GM12878 (cell line): Measurements from ENCODE around the gene TRAF3IP1. TPM values are rescaled to one million over a fixed set of nuclear protein-coding genes. Genes with fewer than 3 reads are reported as not detected.

ENCODE experiments used
- ATAC-seq: fragments of 200-7000 bp; cut with Tn5 transposase; 3 replicates; pipeline ENCODE4 v1.9.1; 2020; ENCODE audit warnings: mild to moderate bottlenecking, moderate library complexity
- BruUV-seq: library from RNA; stranded (reverse); fragments of 400-500 nt; replicated peaks from 2 replicates; lab custom pipeline; 2021; lab: Mats Ljungman, UMichigan
- CTCF ChIA-PET: fragments of 300-600 bp; sonication (Branson Sonifier 250); formaldehyde crosslinking; extraction: SDS; loops from one replicate; lab custom pipeline; 2021; ENCODE audit warnings: inconsistent platforms; lab: Yijun Ruan, JAX
- POLR2A ChIA-PET: fragments of 350-600 bp; formaldehyde crosslinking; extraction: SDS; loops from one replicate; lab custom pipeline; 2021; ENCODE audit warnings: inconsistent platforms; lab: Charles Lee
- RAD21 ChIA-PET: fragments of 300-600 bp; sonication (Branson Sonifier 250); formaldehyde crosslinking; loops from one replicate; lab custom pipeline; 2023; ENCODE audit warnings: antibody characterized with exemption; ENCODE audit not compliant: unreplicated experiment; lab: Charles Lee
- SMC1A ChIA-PET: fragments of 300-600 bp; sonication (Branson Sonifier 250); formaldehyde crosslinking; loops from one replicate; lab custom pipeline; 2023; ENCODE audit not compliant: unreplicated experiment, uncharacterized antibody; lab: Charles Lee
- DNase-seq: peaks from one replicate; pipeline ENCODE4 v3.0.0-alpha.2; 2011; ENCODE audit warnings: low read depth, low spot score
- FAIRE-seq: peaks from 3 replicates; lab custom pipeline; 2011; peaks lifted over from hg19 to GRCh38; lab: Jason Lieb, UNC
- H2AFZ ChIP-seq: 2 replicates; pipeline ENCODE4 v1.6.0; 2011; ENCODE audit warnings: low read depth, low read length, control low read depth; ENCODE audit not compliant: control insufficient read depth
- H3K27ac ChIP-seq: 2 replicates; pipeline ENCODE4 v1.5.1; 2011; ENCODE audit warnings: control low read depth; ENCODE audit not compliant: control insufficient read depth, insufficient read depth
- H3K27me3 ChIP-seq, 2 experiments: replicated peaks in 1 of 2; 2 replicates each; pipeline versions ENCODE4 v1.6.0 to v1.6.1; 2011; ENCODE audit warnings: low read length in 1 of 2; ENCODE audit not compliant: control insufficient read depth in 2 of 2, insufficient read depth in 2 of 2
- H3K36me3 ChIP-seq, 2 experiments: 2 replicates each; pipeline ENCODE4 v1.5.1; 2011; ENCODE audit warnings: low read length in 1 of 2; ENCODE audit not compliant: control insufficient read depth in 2 of 2, insufficient read depth in 2 of 2
- H3K4me1 ChIP-seq: 2 replicates; pipeline ENCODE4 v1.6.1; 2011; ENCODE audit warnings: mild to moderate bottlenecking, low read length, moderate library complexity, mixed read lengths; ENCODE audit not compliant: control insufficient read depth, insufficient read depth
- H3K4me2 ChIP-seq: 2 replicates; pipeline ENCODE4 v1.6.0; 2011; ENCODE audit warnings: control low read depth; ENCODE audit not compliant: control insufficient read depth, insufficient read depth
- H3K4me3 ChIP-seq: fragments of 200-600 bp; sonication (generic); 2 replicates; pipeline ENCODE4 v1.5.1; 2016
- H3K79me2 ChIP-seq: 2 replicates; pipeline ENCODE4 v1.6.0; 2011; ENCODE audit warnings: low read length; ENCODE audit not compliant: control insufficient read depth, insufficient read depth
- H3K9ac ChIP-seq: 2 replicates; pipeline ENCODE4 v1.8.0; 2011; ENCODE audit warnings: low read length, control low read depth, mixed read lengths; ENCODE audit not compliant: control insufficient read depth, insufficient read depth
- H3K9me3 ChIP-seq: replicated peaks from 3 replicates; pipeline ENCODE4 v1.5.1; 2011; ENCODE audit warnings: mild to moderate bottlenecking, low read length; ENCODE audit not compliant: control insufficient read depth, insufficient read depth
- H4K20me1 ChIP-seq: 2 replicates; pipeline ENCODE4 v1.6.0; 2011; ENCODE audit not compliant: control insufficient read depth, insufficient read depth
- BRCA1 ChIP-seq: IDR thresholded peaks from 2 replicates; pipeline ENCODE4 v1.6.1; 2011; ENCODE audit warnings: low read depth, low read length, improper control_type of control experiment
- CBX3 ChIP-seq: fragments of 200-600 bp; sonication (generic); IDR thresholded peaks from 2 replicates; pipeline ENCODE4 v1.6.1; 2016; ENCODE audit warnings: low read depth, borderline replicate concordance
- NFXL1 ChIP-seq: fragments of 450-650 bp; IDR thresholded peaks from 2 replicates; pipeline ENCODE4 v1.6.1; 2017; ENCODE audit warnings: antibody characterized with exemption, mild to moderate bottlenecking, borderline replicate concordance
- NFYB ChIP-seq: IDR thresholded peaks from 2 replicates; pipeline ENCODE4 v1.6.1; 2011; ENCODE audit warnings: low read depth, mild to moderate bottlenecking, low read length, improper control_type of control experiment, moderate library complexity; ENCODE audit not compliant: insufficient read depth
- POLR2AphosphoS5 ChIP-seq: IDR thresholded peaks from 2 replicates; pipeline ENCODE4 v1.6.1; 2011; ENCODE audit warnings: mild to moderate bottlenecking, low read length, inconsistent platforms
- ZSCAN29 ChIP-seq: fragments of 450-650 bp; IDR thresholded peaks from 2 replicates; pipeline ENCODE4 v1.6.1; 2017; ENCODE audit warnings: mild to moderate bottlenecking, moderate library complexity
- WGBS: methylation state at CpG from one replicate; pipeline ENCODE4 v1.1.6; 2016; ENCODE audit warnings: low lambda C conversion rate; ENCODE audit not compliant: insufficient replicate concordance, insufficient coverage; ENCODE audit errors: missing lambda C conversion rate; 5-methylcytosine and 5-hydroxymethylcytosine counted together
- in situ Hi-C: fragments of 300-500 bp; cut with MboI; formaldehyde crosslinking; loops from 9 replicates; pipeline ENCODE4 v1.14.3; 2018; ENCODE audit warnings: mixed read lengths
- intact Hi-C: fragments of 100-400 bp; cut with micrococcal nuclease; formaldehyde crosslinking; loops from one replicate; pipeline ENCODE4 v1.14.2; 2022; ENCODE audit not compliant: unreplicated experiment
- polyA plus RNA-seq, 11 experiments: library from polyadenylated mRNA; depleted of rRNA in 4 of 11; unstranded in 6 of 11; stranded (reverse) in 5 of 11; fragments of >200 nt; fragmentation: Nextera tagmentation in 4 of 11; fragmentation: Illumina TruSeq in 1 of 11; extraction: Ambion mirVana in 4 of 11; extraction: Trizol in 1 of 11; gene quantifications; 1 replicate in 1 of 11; 2 replicates in 10 of 11; pipeline versions ENCODE4 v1.2.1 to v1.2.3, GENCODE V29; 2011 to 2016; ENCODE audit warnings: inconsistent platforms in 2 of 11, missing spikeins in 2 of 11, low read depth in 1 of 11
- total RNA-seq, 4 experiments: library from RNA; depleted of rRNA in 3 of 4; stranded (reverse); fragments of >200 nt in 3 of 4; fragmentation: Illumina TruSeq in 1 of 4; extraction: Trizol in 1 of 4; gene quantifications; 2 replicates each; pipeline versions ENCODE4 v1.2.1 to v1.2.3, GENCODE V29; 2013 to 2021
- TF ChIP-seq, protein P1 (sequence below): fragments of 450-650 bp; IDR thresholded peaks from 2 replicates; pipeline ENCODE4 v1.6.1; 2017; ENCODE audit warnings: mild to moderate bottlenecking

Gene TRAF3IP1
- total and polyA plus RNA-seq, 10 of the 15 experiments (the other 5 are each of a cell fraction or from before 2014, with no cell fraction given) = 1.6 to 7.5 (median 3.6) TPM

DNA sequence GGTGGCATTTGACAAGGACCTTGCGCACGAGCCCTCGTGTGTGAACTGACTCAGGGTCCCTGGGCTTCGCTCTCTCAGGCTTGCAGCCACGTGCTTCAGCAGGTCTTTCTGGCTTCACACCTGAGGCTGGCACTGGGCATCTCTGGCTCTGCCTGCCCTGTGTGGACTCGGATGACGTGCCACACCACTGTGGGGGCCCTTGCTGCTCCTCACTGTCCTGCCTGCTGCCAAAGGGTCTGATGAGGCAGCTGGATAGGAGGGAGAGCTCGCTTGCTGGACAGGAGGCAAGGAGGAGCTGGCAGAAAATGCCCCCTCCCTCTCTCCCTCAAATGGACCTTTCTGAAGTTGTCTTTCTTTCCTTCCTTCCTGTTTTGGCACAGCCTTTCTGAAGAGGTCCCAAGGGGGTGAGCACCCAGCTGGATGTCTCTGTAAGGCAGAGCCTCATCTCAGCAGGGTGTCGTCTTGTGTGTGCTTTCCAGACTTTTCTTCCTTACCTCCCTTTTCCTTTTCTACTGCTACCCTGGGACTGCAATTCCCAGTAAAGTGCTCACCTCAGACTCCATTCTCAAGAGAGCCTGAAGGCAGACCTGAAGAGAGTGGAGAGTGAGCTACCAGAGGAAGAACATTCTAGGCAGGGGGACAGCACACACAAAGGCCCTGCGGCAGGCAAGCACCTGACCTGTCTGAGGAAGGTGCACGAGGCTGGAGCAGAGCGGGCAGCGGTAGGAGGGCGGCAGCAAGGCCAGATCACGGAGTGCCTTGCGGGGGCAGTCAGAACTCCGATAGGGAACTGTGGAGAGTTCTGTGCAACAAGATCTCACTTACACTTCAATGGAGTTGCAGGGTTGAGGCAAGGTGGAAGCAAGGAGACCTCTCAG is 37.2 kb upstream of the TRAF3IP1 start (continued):
- TF ChIP-seq, protein P1, sequence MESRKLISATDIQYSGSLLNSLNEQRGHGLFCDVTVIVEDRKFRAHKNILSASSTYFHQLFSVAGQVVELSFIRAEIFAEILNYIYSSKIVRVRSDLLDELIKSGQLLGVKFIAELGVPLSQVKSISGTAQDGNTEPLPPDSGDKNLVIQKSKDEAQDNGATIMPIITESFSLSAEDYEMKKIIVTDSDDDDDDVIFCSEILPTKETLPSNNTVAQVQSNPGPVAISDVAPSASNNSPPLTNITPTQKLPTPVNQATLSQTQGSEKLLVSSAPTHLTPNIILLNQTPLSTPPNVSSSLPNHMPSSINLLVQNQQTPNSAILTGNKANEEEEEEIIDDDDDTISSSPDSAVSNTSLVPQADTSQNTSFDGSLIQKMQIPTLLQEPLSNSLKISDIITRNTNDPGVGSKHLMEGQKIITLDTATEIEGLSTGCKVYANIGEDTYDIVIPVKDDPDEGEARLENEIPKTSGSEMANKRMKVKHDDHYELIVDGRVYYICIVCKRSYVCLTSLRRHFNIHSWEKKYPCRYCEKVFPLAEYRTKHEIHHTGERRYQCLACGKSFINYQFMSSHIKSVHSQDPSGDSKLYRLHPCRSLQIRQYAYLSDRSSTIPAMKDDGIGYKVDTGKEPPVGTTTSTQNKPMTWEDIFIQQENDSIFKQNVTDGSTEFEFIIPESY = no peak
- TF ChIP-seq CBX3 (no peak), NFXL1 (no peak), POLR2AphosphoS5 (no peak), NFYB (no peak)

DNA sequence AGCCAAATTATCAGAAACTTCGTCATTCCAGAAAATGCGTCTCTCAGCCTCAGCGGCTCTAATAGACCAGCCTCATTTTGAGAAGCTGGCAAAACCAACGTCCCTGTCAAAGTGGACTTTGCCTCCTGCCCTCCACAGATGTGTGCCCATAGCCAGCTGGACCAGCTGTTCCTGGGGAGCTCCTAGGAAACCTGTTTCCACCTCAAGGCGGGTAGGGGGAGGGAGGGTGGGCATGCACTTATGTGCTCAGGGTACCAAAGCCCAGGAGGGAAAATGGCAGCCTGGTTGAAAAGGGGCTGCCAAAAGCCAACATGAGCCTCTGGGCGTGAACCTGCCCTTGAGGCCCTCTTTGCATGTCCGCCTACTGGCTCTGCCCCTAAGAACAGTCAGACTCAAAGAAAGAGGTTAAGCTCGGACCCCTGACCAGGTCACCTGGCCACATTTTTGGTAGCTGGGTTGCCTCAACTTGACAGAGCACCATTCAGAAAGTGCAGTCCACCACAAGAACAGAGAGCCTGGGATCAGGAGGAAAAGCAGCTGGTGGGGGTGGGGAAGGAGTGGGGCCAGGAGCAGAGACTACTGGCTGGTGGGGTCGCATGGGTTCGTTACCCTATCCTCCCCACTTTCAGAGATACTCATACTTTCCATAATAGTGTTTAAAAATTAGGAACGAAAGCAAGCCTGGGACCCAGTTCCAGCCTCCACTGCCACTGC is 35.4 kb upstream of the TRAF3IP1 start:
- CTCF ChIA-PET = no interaction called here
- in situ Hi-C loops = no loop called here
- peaks cover 15% of the 10 kb centered on the region for H3K4me1 ChIP-seq
- RAD21 ChIA-PET = no interaction called here
- H3K36me3 ChIP-seq = no peaks in the 10 kb centered on the region; a peak in 1 of 4 replicates
- 94% methylated on average over 11 of the region's 11 CpGs for WGBS
- no peak overlapping the region for H3K9ac ChIP-seq
- TF ChIP-seq ZSCAN29 (no peak), BRCA1 (no peak)
- H3K4me2 ChIP-seq = no peak overlapping the region
- POLR2A ChIA-PET = interaction anchor here (0.6 to 1.7 kb wide), 3 partner anchors 19 to 83 kb away, joined by 3 to 5 read pairs (median 4); no protein-coding TSS in a partner anchor
- intact Hi-C loops = no loop called here
- H3K79me2 ChIP-seq = peaks cover 39% of the 10 kb centered on the region
- no peak overlapping the region for H3K27ac ChIP-seq
- H4K20me1 ChIP-seq = no peaks in the 10 kb centered on the region; the same call in 1 of the 2 replicates
- no peak overlapping the region for H3K4me3 ChIP-seq
- SMC1A ChIA-PET = no interaction called here
- H2AFZ ChIP-seq = no peak overlapping the region
- DNase-seq (no peak), FAIRE-seq (no peak), ATAC-seq (no peak)
- no peaks in the 10 kb centered on the region for H3K27me3 ChIP-seq
- BruUV-seq = no TSS peak
- no peaks in the 10 kb centered on the region for H3K9me3 ChIP-seq
